ENCODE data around the gene NUP210L. TPM values are rescaled to one million over a fixed set of nuclear protein-coding genes. Genes with fewer than 3 reads are reported as not detected.

The NUP210L gene
- total and polyA plus RNA-seq, 2 donors from 2014 or later = 0.06 TPM; not detected in 1

GRCh38 chr1:154095456-154096060 is 59.3 kb downstream of the NUP210L start:
- no peak for DNase-seq
- H3K27me3 ChIP-seq (ENCODE audit: control insufficient read depth, insufficient read depth, low read length) = no peaks in the 10 kb centered on the region
- H3K27ac ChIP-seq (ENCODE audit: low read depth in 2 of 2, low read length in 2 of 2) = no peak overlapping the region
- no peaks in the 10 kb centered on the region for H3K4me1 ChIP-seq (ENCODE audit: control insufficient read depth in 2 of 3, insufficient read depth in 2 of 3, low read depth in 1 of 3, low read length in 3 of 3)
- no peaks in the 10 kb centered on the region for H3K9me3 ChIP-seq (ENCODE audit: control insufficient read depth in 2 of 3, insufficient read depth in 1 of 3, low read length in 3 of 3)
- intact Hi-C loops (cut with DNase I) = no loop called here
- H3K9ac ChIP-seq (ENCODE audit: low read length in 3 of 3) = no peak overlapping the region
- no peak for FAIRE-seq
- no peak for TF ChIP-seq CTCF (IDR thresholded peaks at IDR 0.05; ENCODE audit: borderline replicate concordance, extremely low read depth, insufficient read depth)
- no peaks in the 10 kb centered on the region for H3K36me3 ChIP-seq (ENCODE audit: control insufficient read depth in 2 of 3, insufficient read depth in 3 of 3, low read length in 3 of 3)
- no peak overlapping the region for H3K4me3 ChIP-seq (ENCODE audit: low read length in 3 of 3)

GRCh38 chr1:154094411-154094810 is 60.5 kb downstream of the NUP210L start:
- Histone ChIP-seq H3K36me3 (ENCODE audit: control insufficient read depth in 2 of 3, insufficient read depth in 3 of 3, low read length in 3 of 3) (no peaks in the 10 kb centered on the region), H3K9me3 (ENCODE audit: control insufficient read depth in 2 of 3, insufficient read depth in 1 of 3, low read length in 3 of 3) (no peaks in the 10 kb centered on the region), H3K4me1 (ENCODE audit: control insufficient read depth in 2 of 3, insufficient read depth in 2 of 3, low read depth in 1 of 3, low read length in 3 of 3) (no peaks in the 10 kb centered on the region), H3K27me3 (ENCODE audit: control insufficient read depth, insufficient read depth, low read length) (no peaks in the 10 kb centered on the region), H3K27ac (ENCODE audit: low read depth in 2 of 2, low read length in 2 of 2) (no peak overlapping the region), H3K4me3 (ENCODE audit: low read length in 3 of 3) (no peak overlapping the region), H3K9ac (ENCODE audit: low read length in 3 of 3) (no peak overlapping the region)
- FAIRE-seq (no peak), DNase-seq (no peak)
- no peak for TF ChIP-seq CTCF (IDR thresholded peaks at IDR 0.05; ENCODE audit: borderline replicate concordance, extremely low read depth, insufficient read depth)
- intact Hi-C loops (cut with DNase I) = no loop called here

- no peak for TF ChIP-seq CTCF (IDR thresholded peaks at IDR 0.05; ENCODE audit: borderline replicate concordance, extremely low read depth, insufficient read depth)
- H3K4me3 ChIP-seq (ENCODE audit: low read length in 3 of 3) = no peak overlapping the region
- no peaks in the 10 kb centered on the region for H3K9me3 ChIP-seq (ENCODE audit: control insufficient read depth in 2 of 3, insufficient read depth in 1 of 3, low read length in 3 of 3)
- H3K36me3 ChIP-seq (ENCODE audit: control insufficient read depth in 2 of 3, insufficient read depth in 3 of 3, low read length in 3 of 3) = no peaks in the 10 kb centered on the region
- no peaks in the 10 kb centered on the region for H3K27me3 ChIP-seq (ENCODE audit: control insufficient read depth, insufficient read depth, low read length)
- DNase-seq = no peak
- intact Hi-C loops (cut with DNase I) = no loop called here
- no peak for FAIRE-seq
- no peak overlapping the region for H3K9ac ChIP-seq (ENCODE audit: low read length in 3 of 3)
- H3K27ac ChIP-seq (ENCODE audit: low read depth in 2 of 2, low read length in 2 of 2) = no peak overlapping the region
- no peaks in the 10 kb centered on the region for H3K4me1 ChIP-seq (ENCODE audit: control insufficient read depth in 2 of 3, insufficient read depth in 2 of 3, low read depth in 1 of 3, low read length in 3 of 3)
Observed at GRCh38 chr1:154093699-154094098, 61.2 kb downstream of the NUP210L start.

GRCh38 chr1:154091706-154092105 is 63.2 kb downstream of the NUP210L start:
- Histone ChIP-seq H3K4me1 (ENCODE audit: control insufficient read depth in 2 of 3, insufficient read depth in 2 of 3, low read depth in 1 of 3, low read length in 3 of 3) (no peaks in the 10 kb centered on the region), H3K27me3 (ENCODE audit: control insufficient read depth, insufficient read depth, low read length) (no peaks in the 10 kb centered on the region), H3K9ac (ENCODE audit: low read length in 3 of 3) (no peak overlapping the region), H3K27ac (ENCODE audit: low read depth in 2 of 2, low read length in 2 of 2) (no peak overlapping the region), H3K36me3 (ENCODE audit: control insufficient read depth in 2 of 3, insufficient read depth in 3 of 3, low read length in 3 of 3) (no peaks in the 10 kb centered on the region), H3K4me3 (ENCODE audit: low read length in 3 of 3) (no peak overlapping the region), H3K9me3 (ENCODE audit: control insufficient read depth in 2 of 3, insufficient read depth in 1 of 3, low read length in 3 of 3) (peaks cover 0 to 4% (median 0%) of the 10 kb centered on the region in 3 donors)
- no peak for DNase-seq
- no peak for TF ChIP-seq CTCF (IDR thresholded peaks at IDR 0.05; ENCODE audit: borderline replicate concordance, extremely low read depth, insufficient read depth)
- no peak for FAIRE-seq
- intact Hi-C loops (cut with DNase I) = no loop called here
